ENCODE measurements around the gene TENM4.

DNA sequence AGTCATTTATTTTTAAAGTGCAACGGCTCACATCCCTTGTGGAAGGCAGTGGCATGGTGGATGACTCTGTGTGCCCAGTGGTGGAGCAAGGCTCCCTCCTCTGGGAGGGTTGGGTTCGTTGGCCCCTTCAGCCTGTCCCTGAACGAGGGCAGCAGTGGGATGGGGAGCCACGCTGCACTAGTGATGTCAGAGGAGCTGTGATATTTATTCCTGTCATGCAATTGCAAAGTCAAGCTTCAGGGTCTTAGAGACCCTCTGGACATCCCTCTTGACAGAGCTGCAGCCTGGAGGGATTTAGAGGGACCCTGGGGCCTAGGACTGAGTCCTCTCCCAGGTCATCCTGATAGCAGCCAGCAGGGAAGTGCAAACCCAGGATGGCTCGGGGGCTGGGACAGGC, 788.0 kb downstream of the TENM4 start:
- TF ChIP-seq CTCF (IDR thresholded peaks at IDR 0.05): no peak
- no peak for TF ChIP-seq POLR2A (IDR thresholded peaks at IDR 0.05)

Data from uterus (tissue), 2 donors.